Right ventricle myocardium superior (tissue), 1 donor: Measurements from ENCODE around the gene COPZ2. TPM values are rescaled to one million over a fixed set of nuclear protein-coding genes. Genes with fewer than 3 reads are reported as not detected.
"Not testable (repeated sequence)": the region's sequence is repeated elsewhere in the genome, so short reads cannot be mapped to it uniquely, and the experiment has no call there.

Experiments used
- ATAC-seq: fragments of 200-7000 bp; cut with Tn5 transposase; one replicate; pipeline ENCODE4 v1.9.1; 2020; ENCODE audit warnings: mild to moderate bottlenecking; ENCODE audit not compliant: poor library complexity
- DNase-seq: peaks from one replicate; pipeline ENCODE4 v3.0.0-alpha.2; 2020
- intact Hi-C: fragments of 100-400 bp; cut with DNase I; formaldehyde crosslinking; loops from one replicate; pipeline ENCODE4 v1.11.2; 2022
- total RNA-seq: library from RNA; stranded (reverse); fragmentation: NEBNext Ultra II Directional; extraction: Animal tissue kit (Norgen Biotek cat#: 25700); gene quantifications from one replicate; pipeline ENCODE4 v1.2.1, GENCODE V29; 2021
- donor health status: DM: no; HTN: yes; CAD: no; lungs with severe emphysema.

Gene COPZ2
- total RNA-seq, 1 donor from 2014 or later = 49.2 TPM

- ATAC-seq (no peak), DNase-seq (no peak)
- intact Hi-C loops = no loop called here
These were observed 41.4 kb downstream of the COPZ2 start for GRCh38 chr17:47996201-47996600.

DNA sequence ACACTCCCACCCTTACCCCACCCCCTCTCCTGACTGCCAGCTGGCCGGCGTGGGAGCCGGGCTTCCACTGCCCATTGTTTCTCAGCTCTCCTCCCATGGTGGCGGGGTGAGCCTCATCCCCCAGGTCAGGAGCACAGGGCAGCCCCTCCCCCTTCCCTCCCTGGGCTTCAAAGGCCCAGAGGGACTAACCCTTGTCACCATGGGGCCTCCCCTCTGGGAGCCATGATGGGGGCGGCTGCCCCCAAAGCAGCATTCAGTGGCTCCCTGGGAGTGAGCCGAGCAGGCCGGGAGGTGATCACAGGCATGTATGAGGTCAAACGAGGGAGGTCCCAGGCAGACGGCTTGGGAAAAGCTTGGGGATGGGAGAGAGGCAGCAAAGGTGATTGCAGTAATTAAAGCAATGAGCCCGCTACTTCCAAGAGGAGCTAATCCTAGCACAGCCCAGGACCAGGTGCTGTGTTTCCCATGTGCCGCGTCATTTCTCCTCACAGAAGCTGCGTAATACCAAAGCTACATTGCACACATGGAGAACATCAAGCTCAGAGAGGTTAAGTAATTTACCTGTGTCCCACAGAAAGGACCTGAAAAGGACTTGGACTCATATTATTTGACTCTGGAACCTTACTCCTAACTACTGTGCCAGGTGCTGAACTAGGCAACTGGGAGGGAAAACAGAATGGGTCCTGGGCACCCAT lies 42.2 kb downstream of the COPZ2 start:
- DNase-seq (no peak), ATAC-seq (no peak)
- intact Hi-C loops = no loop called here

DNA sequence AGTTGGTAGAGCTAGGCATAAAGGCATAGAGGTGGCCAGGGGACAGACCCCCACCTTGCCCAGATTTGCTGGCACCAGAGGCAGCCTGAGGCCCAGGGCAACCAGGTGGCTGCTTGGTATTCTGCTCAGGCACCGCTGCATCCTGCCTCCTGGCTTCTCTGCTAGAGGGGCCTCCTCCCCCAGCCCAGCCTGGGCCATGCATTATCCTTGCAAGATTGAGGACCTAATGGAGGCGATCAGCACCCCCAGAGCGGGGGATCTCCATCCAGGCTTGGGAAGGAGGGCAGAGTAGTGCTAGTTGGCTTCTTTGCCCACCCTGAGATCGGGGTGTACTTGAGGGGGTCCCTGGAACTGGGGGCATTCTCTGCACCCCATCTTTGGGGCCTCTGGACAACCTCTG lies 42.9 kb downstream of the COPZ2 start:
- intact Hi-C loops = no loop called here
- DNase-seq (no peak), ATAC-seq (no peak)

DNA sequence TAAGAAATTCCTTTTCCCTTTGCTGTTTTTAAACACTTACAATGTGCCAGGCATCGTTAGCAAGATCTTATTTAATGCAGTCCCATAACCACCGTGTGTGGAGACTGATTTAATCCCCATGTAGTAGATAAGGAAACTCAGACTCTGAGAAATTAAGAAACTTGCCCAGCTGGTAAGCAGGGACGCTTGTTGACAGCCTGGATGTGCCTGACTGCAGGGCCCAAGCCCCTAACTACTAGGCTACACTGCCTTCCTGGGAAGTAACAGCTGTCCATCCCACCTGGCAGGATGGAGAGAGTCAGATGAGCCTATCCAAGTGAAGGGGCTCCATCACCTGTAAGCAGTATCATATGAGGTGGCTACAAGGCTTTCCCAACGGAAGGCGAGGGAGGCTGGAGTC lies 43.6 kb downstream of the COPZ2 start:
- ATAC-seq = no peak
- DNase-seq = no peak
- intact Hi-C loops = no loop called here

DNA sequence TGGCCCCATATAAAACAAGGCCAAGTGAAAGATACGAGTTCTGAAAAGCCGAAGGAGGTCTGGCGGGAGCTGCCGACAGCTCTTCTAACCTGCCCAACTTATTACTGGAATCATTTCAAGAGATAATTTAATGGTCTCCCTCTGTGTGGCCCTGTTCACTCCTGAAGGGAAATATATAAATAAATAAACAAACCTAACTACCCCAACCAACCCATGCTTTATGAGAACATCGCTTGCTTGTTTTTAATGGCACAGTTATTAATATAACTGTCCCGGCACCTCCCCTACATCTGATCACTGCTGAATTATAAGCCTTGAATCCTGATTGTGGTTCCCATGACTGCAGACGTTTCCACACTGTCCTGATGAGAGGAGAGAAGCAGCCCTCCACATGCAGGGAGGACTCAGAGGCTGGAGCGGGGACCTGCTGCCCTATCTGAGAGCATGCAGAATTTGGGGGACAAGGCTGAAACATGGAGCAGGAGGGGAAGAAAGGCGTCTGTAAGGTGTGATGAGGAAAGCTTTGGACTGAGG lies 44.5 kb downstream of the COPZ2 start:
- ATAC-seq (peak; percentile 50), DNase-seq (no peak)
- intact Hi-C loops = no loop called here

DNA sequence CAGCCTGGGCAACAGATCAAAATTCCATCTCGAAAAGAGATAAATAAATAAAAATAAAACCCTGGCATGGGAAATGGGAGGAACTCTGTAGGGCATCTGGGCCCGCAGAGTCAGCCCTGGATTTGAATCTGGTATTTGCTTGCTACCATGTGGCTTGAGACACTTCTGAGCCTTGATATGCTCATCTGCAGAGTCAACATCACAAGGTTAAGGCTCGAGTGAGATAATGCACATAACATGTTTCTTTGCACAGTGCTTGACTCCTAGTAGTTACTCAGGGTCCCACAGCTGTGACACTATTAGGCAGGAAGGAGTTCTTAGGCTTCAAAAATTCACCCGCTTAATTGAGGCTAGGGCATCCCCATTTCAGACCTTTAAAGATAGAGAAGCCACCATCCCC lies 45.4 kb downstream of the COPZ2 start:
- intact Hi-C loops = no loop called here
- DNase-seq (no peak), ATAC-seq (peak; percentile 43)

DNA sequence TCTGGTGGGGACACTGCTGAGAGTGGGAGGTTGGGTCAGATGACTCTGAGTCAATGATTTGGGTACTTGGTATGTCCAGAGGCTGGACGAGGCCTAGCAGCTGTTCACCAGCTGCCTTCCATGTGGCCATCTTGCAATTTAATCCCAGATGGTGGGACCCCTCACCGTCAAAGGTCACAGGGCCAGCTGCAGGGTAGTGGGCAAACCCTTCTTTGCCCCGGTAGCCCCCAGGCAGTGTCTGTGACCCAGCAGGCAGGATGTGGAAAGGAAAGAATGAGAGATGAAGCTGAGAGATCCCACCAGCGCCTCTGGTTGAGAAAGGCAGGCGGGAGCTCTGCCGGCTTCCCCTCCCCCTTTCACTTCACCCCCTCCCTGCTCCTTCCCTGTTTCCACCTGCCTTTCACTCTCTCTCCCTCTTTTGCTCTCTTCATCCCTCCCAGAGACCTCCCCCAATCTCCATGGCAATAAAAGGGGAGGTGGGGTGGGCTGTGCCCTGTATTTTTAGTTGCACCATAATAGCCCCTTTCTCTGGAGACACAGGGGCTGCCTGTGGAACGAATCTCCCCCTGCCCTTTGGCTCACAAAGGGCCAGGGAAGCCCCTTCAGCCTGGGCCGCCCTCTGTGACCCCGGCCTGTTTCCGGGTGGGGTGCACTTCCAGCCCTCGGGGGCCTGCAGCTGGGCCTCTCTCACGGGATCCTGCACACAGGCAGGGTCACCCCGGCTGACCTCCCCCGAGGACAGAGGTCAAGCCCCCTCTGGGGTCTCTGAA lies 46.5 kb downstream of the COPZ2 start:
- ATAC-seq (no peak), DNase-seq (no peak)
- intact Hi-C loops = no loop called here

- intact Hi-C loops = no loop called here
- ATAC-seq = no peak
These were observed 47.9 kb downstream of the COPZ2 start for GRCh38 chr17:47989700-47990099.

GRCh38 chr17:47989159-47989558 lies 48.4 kb downstream of the COPZ2 start:
- intact Hi-C loops = no loop called here
- no peak for DNase-seq
- ATAC-seq = no peak

More at GRCh38 chr17:47989700-47990099, 47.9 kb downstream of the COPZ2 start:
- DNase-seq = no peak

DNA sequence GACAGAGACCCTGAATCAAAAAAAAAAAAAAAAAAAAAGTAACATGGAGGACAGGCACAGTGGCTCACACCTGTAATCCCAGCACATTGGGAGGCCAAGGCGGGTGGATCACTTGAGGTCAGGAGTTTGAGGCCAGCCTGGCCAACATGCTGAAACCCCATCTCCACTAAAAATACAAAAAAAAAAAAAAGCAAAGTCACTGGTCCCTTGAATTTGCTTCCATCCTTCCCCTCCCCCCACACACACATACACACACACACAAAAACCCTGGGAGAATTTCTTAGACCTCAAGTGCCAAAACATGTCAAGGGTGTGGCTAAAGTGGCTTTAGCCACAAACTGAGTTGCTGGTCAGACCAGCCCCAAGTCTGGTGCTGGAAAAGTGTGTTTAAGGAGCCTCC lies 49.2 kb downstream of the COPZ2 start:
- ATAC-seq, DNase-seq, intact Hi-C loops: not testable (repeated sequence)

DNA sequence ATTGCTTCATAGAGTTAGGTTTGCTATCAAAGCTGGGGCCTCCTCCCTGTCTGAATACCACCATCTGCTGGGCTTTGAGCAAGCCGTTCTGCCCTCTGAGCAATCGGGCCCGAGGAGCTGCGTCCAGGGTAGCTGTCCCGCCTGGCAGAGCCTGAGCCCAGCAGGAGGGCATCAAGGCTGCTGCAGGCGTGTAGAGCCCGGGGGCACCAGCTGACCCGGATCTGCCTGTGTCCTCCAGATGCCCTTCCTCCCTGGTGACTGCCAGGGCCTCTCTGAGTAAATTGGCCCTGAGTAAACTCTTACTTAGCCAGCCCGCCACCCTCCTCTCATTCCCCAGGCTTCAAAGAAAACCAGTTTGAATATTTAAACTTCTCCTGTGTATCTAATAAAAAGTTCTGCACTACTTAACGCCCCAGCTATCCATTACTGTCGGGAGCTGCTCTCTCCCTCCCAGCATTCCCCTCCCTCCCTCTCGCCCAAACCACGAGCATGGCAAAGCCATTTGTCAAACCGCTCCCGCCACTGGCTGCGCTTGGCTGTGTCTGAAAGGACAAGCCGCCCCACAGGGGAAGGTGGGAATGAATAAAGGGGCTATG lies 50.3 kb downstream of the COPZ2 start:
- peak; percentile 49 for ATAC-seq
- no peak for DNase-seq
- intact Hi-C loops = no loop called here

DNA sequence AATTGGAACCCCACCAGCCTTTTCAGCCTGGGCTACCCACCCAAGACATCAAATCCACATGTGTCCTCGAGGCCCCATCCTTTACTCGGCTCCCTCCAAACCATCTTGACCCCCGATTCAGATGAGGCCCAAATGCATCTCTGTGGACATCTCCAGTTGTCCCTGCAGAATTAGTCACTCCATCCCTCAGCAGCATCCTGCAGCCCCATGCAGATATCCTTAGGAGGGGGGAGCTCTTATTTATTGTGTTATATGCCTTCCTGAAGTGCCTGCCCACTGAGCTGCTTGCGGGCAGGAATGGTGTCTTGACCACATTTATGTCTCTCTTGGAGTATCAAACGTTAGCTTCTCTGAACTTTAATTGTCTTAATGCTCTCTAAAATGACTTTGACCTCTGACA lies 51.1 kb downstream of the COPZ2 start:
- DNase-seq = no peak
- intact Hi-C loops = no loop called here
- no peak for ATAC-seq

DNA sequence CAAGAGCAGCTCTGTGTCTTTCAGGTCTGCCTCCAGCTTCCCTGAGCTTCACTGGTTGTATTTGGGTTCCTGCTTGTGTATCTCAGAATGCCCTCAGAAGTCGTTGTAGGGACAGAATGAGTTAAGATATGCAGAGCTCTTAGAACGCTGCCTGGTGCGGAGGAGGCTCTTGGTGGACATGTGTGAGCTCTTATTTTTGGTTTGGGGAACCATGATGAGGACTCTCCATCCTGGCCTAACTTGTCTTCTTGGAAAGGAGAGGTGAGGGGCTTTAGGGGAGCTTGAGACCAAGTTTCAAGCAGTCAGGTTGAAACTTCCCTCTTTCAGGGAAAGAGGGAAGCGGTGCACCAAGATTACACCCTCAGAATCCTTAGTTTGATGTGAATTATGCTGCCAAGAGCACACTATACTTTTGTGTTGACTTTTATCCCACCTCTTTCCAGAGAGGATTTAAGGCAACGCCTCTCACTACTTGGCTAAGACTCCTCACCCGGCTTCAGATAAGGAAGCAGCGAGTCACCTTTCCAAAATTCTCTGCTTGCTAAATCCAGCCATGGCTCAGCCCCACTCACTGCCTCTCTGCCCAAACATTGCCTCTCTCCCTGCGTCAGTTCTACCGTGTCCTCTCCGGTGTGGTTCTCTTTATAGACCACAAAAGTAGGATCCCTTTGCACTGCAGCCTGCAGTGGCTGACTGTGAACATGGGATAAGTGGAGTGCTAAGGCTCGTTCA lies 53.9 kb downstream of the COPZ2 start:
- peak; percentile 62 for ATAC-seq
- no peak for DNase-seq
- intact Hi-C loops = no loop called here

DNA sequence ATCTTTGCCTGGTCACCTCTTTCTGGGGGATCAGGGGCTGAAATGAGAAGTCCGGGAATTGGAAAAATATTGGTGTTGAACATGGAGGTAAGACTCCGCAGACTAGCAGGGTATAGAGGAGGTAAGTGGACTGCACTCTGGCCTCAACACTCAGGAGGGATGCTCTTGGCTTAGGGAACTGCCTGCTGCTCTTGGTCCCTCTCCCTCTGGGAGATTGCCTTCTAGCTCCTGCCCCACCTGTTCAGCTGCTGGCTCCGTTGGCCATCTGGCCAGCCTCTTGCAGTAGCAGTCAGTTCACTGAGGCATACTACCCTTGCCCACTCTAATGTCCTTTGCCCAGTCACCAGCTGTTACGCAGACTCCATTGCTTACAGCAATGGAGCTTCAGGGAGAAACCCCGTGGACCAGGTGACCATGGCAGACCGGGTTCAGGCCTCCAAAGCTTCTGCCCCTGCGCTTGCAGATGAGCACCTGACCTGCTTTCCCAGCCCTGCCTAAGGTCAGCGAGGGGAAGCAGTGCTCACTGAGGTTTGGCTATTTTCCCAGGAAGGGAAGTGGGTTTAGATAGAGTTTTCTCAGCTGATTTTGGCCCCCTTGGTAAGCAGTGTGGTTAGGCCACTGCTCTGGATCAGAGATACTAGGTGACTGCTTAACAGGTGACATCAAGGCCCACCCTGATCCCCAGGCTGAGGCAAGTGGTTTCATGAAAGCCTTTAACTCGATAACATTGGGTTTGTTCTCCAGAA lies 54.8 kb downstream of the COPZ2 start:
- intact Hi-C loops = no loop called here

GRCh38 chr17:47982091-47982617 lies 55.4 kb downstream of the COPZ2 start:
- DNase-seq (no peak), ATAC-seq (no peak)
- intact Hi-C loops = no loop called here

More for the DNA sequence above, 54.8 kb downstream of the COPZ2 start:
- no peak for ATAC-seq
- DNase-seq = no peak

DNA sequence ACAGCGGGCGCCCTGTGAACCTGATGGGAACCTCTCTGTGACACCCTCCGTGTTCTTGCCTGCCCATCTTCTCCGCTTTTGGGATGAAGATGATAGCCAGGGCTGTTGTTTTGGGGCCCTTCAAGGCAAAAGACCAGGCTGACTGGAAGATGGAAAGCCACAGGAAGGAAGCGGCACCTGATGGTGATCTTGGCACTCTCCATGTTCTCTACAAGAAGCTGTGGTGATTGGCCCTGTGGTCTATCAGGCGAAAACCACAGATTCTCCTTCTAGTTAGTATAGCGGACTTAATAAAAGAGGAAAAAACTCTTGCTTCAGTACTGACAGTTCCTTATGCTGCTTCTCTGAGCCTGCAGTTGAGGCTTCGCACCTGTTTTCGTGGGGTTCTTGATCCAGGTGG lies 56.1 kb downstream of the COPZ2 start:
- DNase-seq = no peak
- ATAC-seq = no peak
- intact Hi-C loops = no loop called here

DNA sequence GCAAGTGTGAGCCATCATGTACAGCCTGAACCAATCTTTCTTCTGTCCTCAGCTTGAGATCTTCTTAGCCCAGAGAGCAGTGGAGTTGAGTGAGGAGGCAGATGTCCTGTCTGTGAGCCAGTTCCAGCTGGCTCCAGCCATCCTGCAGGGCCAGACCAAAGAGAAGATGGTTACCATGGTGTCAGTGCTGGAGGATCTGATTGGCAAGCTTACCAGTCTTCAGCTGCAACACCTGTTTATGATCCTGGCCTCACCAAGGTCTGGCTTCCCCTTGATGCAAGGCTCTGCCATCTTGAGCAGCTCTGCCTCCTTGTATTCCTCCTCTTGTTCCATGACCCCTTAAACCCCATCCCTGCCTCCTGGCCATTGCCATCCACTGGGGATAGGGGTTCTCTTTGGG lies 57.1 kb downstream of the COPZ2 start:
- DNase-seq = no peak
- ATAC-seq = no peak
- intact Hi-C loops = no loop called here

- intact Hi-C loops = loop anchor here (2.0 kb wide), 1 partner anchor 38 kb away; no protein-coding TSS in a partner anchor
- DNase-seq (peak; percentile 50), ATAC-seq (peak; percentile 76)
These were observed 59.3 kb downstream of the COPZ2 start for GRCh38 chr17:47978324-47978723.
